CD4-positive, alpha-beta T cell treated with Interleukin-17A for 4 hours (primary cell): ENCODE measurements around the gene MARCHF3.
"Not testable (repeated sequence)": the region's sequence is repeated elsewhere in the genome, so short reads cannot be mapped to it uniquely, and the experiment has no call there.

Source experiments
- DNase-seq: peaks from one replicate; pipeline ENCODE4 v3.0.0-alpha.2; 2020; ENCODE audit warnings: mixed read lengths

MARCHF3 gene

DNA sequence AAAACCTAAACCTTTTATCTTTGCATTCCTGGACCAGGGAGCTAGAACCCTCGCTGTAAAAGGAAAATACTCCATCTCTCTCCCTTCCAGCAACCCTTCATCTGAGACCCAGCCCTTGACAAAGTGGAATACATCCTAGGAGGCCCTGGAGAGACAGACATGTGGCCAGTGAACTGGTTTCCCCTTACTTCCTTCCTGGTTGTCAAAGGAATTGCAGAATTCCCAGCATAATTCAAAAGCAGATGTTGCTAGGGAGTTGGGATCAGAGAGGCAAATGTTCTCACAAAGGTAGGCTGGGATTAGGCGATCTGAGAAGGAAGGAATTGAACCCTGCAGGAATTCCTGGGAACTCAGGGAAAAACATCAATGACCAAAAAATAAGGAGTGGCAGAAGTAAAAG, 80.9 kb downstream of the MARCHF3 start:
- DNase-seq: no peak

DNA sequence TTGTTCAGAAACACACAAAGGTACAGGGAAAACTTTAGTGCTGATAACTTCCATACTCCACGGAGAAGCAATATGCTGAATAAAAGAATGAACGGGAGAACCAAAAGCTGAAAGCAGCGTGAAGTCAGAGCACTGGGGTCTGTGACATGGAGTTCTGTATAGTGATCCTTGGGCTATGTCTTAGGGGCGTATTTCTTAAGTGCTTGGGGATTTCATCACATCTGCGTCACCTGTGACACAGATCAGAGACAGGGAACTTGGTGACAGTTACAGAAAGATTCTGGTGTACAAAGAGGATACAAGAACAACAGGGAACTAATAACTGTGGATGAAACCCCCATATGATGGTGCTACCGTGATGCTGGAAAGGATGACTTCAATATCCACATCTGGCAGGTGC, 81.9 kb downstream of the MARCHF3 start:
- DNase-seq: no peak

DNA sequence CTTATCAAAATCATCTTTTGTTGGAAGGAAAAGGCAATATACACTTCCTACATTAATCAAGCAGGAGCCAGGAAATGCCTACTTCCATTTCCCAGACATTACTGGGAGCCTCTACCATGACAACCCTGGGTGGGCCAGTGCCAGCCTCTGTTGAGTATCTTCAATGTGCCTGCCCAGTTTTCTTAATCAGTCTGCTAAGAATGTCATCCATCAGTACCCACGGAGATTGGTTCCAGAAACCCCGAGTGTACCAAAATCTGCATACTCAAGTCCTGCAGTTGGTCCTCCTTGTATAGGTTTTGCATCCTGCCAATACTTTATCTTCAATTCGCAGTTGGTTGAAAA, 82.4 kb downstream of the MARCHF3 start:
- DNase-seq: no peak

DNA sequence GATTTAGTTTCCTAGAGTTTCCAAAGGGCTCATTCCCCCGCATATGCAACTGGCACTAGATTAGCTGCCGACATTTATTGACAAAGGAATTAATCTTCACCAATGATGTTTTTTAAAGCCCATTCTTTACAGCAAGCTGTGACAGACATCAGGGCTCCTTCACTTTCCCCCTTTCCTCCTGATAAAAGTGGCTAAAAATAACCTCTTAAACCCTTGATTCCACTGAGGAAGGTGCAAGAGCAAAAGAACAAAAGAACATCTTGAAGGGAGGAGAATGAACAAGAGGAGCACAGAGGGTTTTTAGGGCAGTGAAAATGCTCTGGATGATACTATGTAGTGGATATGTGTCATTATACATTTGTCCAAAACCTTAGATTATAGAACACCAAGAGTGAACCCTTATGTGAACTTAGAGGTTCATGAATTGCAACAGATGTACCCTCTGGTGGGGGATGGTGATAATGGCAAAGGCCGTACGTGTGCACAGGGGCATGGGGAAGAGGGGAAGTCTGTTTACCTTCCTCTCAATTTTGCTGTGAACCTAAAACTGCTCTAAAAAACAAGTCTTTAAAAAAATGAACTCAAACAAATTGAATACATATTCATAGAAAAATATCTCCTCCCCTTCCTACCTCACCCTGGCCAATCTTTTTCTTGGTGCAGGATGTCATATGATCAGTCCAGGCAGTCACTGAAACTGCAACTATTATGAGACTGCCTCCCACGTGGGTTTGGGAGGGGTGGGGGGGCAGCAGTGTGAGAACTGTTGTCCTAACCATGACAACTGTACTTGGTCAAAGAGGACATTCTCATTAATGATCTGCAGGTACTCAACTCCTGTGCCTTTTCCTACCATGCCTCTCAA, 83.0 kb downstream of the MARCHF3 start:
- no peak for DNase-seq

DNA sequence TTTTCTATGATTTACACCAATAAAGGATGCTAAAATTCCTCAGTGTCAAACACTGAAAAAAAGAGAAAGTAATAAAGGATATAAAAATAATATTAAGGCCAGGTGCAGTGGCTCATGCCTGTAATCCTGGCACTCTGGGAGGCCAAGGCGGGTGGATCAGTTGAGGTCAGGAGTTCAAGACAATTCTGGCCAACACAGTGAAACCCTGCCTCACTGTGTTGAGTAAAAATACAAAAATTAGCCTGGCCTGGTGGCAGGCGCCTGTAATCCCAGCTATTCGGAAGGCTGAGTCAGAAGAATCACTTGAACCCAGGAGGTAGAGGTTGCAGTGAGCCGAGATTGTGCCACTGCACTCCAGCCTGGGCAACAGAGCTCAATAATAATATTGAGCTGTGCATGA, 87.5 kb downstream of the MARCHF3 start:
- not testable (repeated sequence) for DNase-seq

DNA sequence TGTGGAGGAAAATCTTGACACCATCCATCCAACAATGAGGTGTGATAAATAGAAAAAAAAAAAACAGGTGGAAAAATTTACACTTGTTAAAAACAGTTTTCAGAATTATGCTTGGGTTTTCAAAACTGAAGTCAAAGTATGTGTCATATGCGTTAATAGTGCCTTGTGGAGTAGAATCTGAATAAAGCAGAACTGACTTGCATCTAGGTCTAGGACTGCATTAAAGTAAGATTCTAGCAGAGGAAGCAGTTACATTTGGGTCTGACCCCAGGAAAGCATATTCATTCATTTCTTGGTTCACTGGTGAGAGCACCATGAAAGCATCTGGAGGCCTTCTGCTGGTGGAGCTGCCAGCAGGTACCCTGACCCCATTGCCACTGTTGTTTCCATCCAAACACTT, 89.0 kb downstream of the MARCHF3 start:
- no peak for DNase-seq

DNA sequence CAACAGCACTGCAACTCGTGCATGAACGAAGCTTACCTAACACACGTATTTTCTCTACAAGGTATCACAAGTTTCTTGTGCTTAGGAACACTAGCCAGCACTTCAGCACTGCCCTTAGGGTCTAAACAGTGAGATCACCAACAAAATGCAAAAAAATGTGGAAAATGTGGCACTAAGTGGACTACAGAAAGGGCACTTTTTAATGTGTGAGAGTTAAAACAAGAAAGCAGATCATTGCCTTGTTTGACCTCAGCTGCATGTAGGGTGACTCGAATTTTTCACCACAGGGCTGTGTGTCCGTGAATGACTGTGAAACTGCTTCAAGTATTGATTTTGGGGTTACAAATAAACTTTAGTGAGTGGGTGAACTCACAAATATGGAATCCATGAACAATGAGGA, 90.5 kb downstream of the MARCHF3 start:
- no peak for DNase-seq

DNA sequence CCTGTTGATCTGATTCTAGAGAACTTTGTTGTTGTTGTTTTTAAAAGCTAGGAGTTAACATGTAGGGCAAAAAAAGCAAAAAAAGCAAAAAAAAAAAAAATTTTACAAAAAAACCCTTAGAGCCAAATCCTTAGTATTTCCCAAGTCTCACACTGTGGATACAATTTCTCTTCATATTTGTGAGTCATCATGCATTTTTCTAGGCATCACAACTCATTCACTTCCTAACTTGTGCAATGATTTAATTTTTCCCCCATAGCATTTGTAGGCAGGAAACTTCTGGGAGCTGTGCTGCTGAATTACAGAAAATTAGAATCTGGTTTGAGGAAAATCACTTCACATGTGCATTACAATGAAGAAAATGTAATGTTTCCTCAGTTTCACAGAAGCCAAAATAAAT, 91.9 kb downstream of the MARCHF3 start:
- no peak for DNase-seq

DNA sequence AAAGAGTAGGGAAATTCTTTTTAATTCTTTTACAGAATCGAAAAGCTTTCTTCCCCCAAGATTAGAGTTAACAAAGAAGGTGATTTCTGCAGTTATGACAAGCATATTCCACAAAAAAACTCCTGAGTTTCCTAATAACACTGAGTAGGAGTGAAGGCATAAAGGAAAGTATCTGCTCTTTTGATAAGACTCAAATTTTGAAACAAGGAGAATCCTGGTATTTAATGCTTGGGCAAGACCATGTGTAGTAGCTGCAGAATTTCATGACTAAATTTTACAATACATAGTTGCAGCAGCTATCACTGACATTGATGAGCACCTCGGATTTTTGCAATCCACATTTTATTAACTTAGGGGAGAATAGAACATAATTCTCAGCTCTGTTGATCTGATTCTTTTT, 92.6 kb downstream of the MARCHF3 start:
- no peak for DNase-seq

DNA sequence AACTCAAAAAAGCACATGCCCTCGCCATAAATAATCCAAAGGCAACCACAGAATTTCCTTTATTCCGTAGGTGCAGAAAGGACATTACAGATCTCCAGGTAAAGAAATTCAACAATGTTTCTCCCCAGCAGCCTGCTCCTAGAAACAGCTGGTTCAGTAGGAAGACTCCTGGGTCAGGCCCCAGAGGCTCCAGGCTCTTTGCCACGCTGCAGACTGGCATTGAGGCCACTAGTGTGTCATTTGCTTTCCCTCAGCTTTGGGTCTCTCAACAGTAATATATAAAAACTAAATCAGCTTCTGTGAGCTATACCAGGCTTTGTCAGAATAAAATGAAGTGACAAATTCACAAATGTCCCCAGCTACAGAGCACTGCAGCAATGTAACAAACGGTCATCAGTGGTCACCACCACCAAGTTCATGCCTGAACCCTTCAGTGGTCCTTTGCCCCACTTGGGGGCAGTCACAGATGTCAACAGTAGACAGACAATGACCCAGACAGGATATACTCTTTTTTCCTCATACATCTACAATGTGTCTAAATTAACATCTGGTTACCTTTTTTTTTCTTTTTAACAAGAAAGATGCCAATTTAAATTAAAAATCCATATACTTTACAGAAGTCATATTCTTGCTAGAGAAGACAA, 93.5 kb downstream of the MARCHF3 start:
- no peak for DNase-seq

DNA sequence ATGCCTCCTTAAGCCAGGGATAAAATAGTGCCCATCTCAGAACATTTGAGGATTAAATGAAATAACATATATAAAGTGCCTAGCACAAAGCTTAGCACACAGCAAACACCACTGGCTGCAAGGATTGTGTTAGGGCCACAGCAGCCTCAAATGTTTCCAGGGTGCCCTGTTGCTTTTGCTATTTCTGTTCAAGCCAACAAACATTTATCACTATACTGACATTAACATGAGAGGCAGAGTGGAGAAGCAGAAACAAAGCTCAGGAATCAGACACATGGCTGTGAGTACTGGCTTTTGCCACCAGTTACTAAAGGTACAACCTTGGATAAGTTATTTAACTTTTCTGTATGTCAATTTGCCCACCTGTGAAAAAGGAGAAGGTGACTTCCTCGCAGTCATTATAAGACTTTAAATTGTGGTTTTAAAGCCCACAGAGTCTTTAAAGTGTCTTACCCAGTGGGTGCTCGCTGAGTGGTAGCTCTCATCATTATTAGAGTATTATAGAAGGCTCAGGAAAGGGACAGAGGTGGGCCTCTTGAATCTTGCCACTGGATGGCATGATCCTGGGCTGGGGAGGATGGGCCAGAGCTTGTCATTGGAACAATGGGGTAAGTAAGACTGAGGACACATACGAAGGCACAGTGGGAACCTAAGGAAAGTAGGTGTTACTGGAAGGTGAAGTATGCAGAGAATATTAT, 98.2 kb downstream of the MARCHF3 start:
- no peak for DNase-seq

DNA sequence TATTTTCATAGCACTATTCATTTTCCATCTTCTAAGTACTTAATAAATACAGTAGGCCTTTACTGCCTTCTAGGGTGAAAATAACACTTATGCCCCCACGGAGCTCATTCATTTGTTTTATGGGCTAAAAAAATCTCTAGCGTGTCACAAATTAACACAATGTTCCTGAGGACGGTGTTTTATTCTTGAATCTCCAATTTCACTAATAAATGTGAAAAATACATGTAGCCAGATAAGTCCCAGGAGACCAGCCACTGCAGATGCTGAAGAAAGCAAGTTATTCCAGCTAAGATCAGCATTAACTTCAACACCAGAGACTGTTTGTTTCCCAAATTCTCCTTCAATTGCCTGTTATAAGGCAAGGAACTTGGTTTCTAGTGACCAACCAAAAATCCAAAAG, 102.3 kb downstream of the MARCHF3 start:
- no peak for DNase-seq

DNA sequence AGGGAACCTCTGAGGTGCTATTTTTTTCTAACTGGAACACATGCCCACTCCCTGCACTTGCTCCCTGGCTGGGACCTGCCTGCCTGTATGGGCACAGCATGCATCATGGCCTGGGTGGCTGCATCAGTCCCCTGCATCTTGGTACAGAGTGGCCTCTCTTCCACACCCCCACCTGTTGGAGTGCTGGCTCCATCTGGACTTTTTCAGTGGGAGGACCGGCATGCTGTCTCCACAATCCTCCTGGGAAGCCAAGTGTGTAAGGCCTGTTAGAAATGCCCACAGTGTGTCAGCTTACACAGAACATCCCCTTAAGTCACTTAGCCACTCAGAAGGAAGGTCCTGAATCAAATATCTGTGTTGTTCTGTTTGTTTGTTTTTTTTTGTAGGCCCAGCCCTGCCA, 102.9 kb downstream of the MARCHF3 start:
- no peak for DNase-seq

DNA sequence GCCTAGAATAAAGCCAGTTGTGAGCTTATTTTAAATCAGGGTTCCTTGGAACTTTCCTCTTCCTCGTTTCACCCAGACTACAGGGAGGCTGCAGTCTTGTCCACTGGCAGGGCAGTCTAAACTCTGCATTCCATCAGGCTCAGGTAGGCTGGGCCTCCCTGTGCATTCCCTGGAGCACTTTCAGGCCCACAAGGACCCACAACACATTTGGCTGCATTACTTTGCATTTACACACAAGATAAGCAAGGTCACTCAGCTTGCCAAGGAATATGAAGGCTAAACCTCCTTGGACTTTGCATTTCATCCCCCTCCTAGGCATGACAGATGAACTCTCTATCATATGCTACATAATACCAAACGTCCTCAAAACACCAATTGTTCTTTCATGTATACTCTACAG, 104.2 kb downstream of the MARCHF3 start:
- DNase-seq: no peak

DNA sequence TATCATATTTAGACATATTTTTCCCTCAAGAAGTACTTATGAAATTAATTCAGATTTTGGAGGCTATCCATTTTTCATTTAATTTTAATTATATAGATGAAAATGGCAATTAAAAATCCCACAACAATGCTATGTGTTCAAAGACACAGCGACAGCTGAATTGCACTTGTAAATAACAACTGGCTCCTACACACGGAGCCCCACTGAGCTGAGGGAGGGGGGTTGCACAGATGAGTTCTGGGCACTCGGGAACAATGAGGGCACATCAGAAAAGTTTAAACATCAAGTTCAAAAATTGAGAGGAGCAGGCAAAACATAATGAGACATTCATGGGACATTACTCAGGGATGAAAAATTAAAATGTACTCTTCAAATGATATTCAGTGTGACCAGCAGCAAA, 104.9 kb downstream of the MARCHF3 start:
- no peak for DNase-seq

DNA sequence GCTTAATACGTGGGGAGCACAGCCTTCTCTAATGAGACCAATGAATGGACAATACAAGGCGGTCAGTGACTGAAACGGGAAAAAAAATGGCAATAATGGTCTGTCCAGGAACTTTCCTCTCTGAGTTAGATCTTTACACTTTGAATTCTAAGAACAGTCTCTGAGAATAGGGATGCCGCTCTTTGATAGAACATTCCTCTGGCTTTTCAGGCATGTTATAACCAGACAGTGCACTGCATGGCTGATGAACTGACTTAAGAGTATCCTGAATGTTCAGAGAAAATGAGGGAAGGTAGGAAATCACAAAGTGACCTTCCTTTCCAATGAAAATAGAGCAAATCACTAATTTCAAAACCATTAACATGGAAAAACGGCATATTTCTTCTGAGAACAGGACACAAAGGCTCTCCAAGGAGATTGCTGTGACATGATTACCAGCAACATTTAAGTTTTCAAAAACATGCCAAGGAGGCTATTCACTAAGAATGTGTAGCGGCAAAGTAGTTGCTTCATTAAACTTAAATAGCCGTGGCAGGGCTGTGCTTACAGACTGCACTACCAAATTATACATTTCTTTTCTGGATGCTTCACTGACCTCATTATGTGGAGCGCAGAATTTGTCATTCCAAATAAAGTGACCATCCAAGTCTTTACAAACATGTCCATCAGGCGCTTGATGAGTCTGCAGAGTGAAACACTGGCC, 105.9 kb downstream of the MARCHF3 start:
- DNase-seq: no peak

DNA sequence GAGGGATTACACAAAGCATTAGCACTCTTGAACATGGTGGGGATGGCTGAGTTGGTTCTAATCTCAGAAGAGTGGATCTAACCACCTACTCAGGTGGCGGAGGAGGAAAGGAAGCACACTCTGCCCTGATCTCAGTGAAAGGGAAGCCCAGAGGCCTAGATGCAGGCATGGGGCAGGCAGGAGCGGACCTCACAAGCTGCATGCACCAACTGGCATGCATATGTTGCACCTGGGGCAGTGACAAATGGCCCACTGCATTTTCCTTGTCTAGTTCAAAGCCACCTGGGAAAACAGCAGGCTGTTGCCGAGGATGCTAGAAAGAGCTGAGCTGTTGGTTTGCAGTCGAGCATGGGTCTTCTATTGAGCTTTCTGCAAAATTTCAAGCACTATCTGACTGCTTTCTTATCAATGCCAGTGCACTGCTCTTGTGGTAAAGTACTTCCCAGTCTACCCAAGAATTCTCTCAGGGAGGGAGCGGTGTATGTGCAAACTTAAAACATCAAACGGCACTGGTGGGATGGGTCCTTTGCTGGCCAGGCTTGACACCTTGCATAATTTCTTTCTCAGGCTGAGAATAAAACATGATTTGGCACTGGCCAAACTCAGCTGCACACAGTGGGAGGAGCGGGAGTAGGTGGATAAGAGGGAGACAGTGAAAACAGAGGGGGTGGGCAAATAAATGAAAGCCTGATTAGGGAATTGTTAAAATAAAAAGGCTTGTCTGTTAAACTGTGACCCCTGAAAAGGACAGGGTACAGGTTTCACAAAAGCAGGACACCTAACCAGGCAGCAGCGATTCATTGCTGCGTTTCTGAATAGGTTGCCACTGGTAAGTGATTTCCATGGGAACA, 108.9 kb downstream of the MARCHF3 start:
- DNase-seq: no peak

DNA sequence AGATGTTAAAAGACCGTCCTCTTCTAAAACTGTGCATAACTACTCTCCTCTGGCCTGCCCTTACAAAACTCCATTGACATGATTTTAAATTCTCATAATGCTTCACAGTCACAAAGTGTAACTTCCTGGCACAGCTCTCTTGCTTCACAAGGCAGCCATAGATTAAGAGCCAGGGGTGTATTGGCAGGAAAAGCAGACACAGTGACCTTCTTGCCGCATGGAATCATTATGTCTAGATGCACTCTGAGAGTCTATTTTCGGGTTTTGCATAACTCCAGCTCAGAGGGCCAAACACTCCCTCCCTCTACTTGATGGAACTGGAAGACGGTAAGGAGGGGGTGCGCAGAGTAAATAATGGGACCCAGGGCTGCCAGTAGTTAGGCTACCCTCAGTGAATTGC, 110.1 kb downstream of the MARCHF3 start:
- no peak for DNase-seq

DNA sequence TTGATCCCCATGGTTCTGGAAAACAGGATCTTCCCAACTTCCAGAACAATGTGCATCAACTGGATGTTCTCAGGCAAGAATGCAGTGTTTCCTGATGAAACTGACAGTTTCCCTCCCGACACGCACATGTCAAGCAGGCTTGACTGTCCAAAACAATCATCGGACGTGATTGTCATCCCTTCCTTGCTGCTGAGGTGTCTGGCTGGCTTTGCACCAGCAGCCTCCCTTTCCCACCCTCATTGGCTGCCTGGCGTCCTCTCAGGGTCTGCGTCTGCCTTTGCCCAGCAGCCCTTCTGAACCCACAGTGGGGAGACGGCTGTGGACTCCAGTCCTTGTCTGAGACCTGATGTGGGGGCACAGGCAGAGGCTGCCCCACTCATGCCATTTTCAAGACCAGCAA, 110.8 kb downstream of the MARCHF3 start:
- DNase-seq: no peak

DNA sequence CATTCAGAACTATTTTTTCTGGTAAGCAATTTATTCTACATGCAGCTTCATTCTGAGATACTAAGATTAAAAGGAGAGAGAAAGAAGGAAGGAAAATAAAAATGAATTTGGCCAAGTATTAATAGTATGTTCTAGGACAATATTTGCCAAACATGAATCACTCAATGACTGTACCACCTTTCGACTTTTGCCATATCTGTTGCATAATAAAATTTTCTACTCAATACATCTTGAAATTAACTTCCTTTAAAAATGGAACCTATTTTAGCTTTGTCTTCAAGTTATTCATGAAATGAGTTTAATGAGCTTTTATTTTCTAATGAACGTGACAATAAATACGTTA, 111.8 kb downstream of the MARCHF3 start:
- no peak for DNase-seq

DNA sequence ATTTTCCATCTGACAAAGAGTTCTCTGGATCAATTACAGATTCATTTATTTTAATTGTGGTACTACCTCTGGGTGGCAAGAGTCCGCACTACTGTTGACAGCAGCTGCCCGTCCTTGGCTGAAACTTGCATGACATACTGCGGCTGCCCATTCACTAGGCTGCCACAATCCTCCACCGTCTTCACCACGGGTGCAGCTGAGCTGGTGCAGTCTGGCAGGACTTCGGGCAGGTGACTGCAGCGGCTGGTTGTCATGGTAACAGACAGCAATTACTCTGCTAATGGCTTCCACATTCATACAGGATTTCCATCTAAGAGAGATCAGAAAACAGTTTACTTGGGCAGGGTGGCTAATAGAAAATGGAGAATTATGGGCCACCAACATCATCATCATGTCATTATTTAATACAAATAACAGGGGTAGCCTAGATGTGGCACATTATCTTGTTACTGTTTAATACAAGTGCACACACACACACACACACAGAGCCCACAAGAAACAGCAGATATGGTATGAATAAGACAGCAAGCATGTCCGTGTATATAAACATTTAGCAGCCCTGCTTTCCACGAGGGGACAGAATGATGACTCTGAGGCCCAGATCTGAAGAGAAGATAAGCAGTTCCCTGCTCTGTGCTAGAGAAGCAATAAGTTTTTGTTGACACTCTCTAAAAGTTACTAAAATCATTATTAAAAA, 112.3 kb downstream of the MARCHF3 start:
- DNase-seq: no peak

DNA sequence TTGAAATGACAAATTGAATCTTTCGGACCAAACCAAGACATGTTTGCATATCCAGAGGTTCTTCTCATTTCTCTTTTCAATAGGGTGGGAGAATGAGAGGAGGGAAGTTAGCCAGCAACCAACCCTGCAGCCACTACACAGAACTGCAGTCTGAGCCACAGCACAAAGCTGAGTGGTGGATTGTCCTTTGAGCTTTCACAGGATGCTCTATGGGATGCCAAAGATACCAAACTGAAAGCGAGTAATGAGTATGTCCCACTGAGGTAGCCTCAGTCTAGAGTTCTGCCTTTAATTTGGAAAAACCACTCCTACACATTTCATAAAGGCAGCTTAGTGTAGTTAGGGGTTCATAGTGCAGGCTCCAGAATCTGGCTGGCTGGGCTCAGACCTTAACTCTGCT, 114.9 kb downstream of the MARCHF3 start:
- DNase-seq: no peak
